ENCODE measurements around the gene SLIT3. TPM values are rescaled to one million over a fixed set of nuclear protein-coding genes. Genes with fewer than 3 reads are reported as not detected.

Gene SLIT3
- total and polyA plus RNA-seq, 4 experiments from 2014 or later = not detected

- no peaks in the 10 kb centered on the region for H3K27me3 ChIP-seq (ENCODE audit: insufficient read depth, low read length)
- peaks cover 0 to 6% of the 10 kb centered on the region in 2 donors for H3K27me3 Mint-ChIP-seq
- peak; percentile 42 to 55 (median 46) for DNase-seq
- peak overlapping the region in 7 of 8 donors; percentile 1 to 69 (median 51) for H3K4me3 Mint-ChIP-seq
- H3K27ac Mint-ChIP-seq = peak overlapping the region; percentile 29 to 95 (median 89)
- H3K9me3 ChIP-seq (ENCODE audit: control insufficient read depth in 1 of 2, low read length in 2 of 2) = no peaks in the 10 kb centered on the region
- H3K27ac ChIP-seq (ENCODE audit: low read depth, low read length) = no peak overlapping the region
- intact Hi-C loops (cut with micrococcal nuclease) = loop anchor here (2.0 kb wide), 1 partner anchor 34 kb away; the partner anchor contains the start of gene PANK3
- H3K4me1 ChIP-seq (ENCODE audit: insufficient read depth, low read length) = peaks cover 9% of the 10 kb centered on the region
- H3K9me3 Mint-ChIP-seq = no peaks in the 10 kb centered on the region
- H3K4me1 Mint-ChIP-seq = peaks cover 9 to 18% (median 11%) of the 10 kb centered on the region in 4 donors
- ChIA-PET POLR2A (ENCODE audit: partially characterized antibody) (interaction anchor here (1.9 kb wide), 1 partner anchor 34 kb away, joined by 16 read pairs; the partner anchor contains the start of gene PANK3), CTCF (ENCODE audit: partially characterized antibody) (interaction anchor here (0.6 to 1.1 kb wide), 4 partner anchors 23 to 313 kb away, joined by 3 to 5 read pairs (median 3); no protein-coding TSS in a partner anchor)
- no peaks in the 10 kb centered on the region for H3K36me3 Mint-ChIP-seq
- no peak overlapping the region for H3K4me3 ChIP-seq (ENCODE audit: low read length in 2 of 2)
- H3K36me3 ChIP-seq (ENCODE audit: insufficient read depth, low read length) = no peaks in the 10 kb centered on the region
These were observed 687.9 kb downstream of the SLIT3 start for GRCh38 chr5:168612996-168613395.

GRCh38 chr5:168612123-168612522, 688.8 kb downstream of the SLIT3 start:
- H3K4me1 Mint-ChIP-seq = peaks cover 9 to 18% (median 11%) of the 10 kb centered on the region in 4 donors
- peaks cover 0 to 6% of the 10 kb centered on the region in 2 donors for H3K27me3 Mint-ChIP-seq
- Histone ChIP-seq H3K4me1 (ENCODE audit: insufficient read depth, low read length) (peaks cover 9% of the 10 kb centered on the region), H3K4me3 (ENCODE audit: low read length in 2 of 2) (no peak overlapping the region), H3K36me3 (ENCODE audit: insufficient read depth, low read length) (no peaks in the 10 kb centered on the region), H3K9me3 (ENCODE audit: control insufficient read depth in 1 of 2, low read length in 2 of 2) (no peaks in the 10 kb centered on the region), H3K27me3 (ENCODE audit: insufficient read depth, low read length) (no peaks in the 10 kb centered on the region), H3K27ac (ENCODE audit: low read depth, low read length) (no peak overlapping the region)
- DNase-seq = no peak
- H3K4me3 Mint-ChIP-seq = no peak overlapping the region
- ChIA-PET POLR2A (ENCODE audit: partially characterized antibody) (interaction anchor here (1.1 to 1.9 kb wide), 2 partner anchors 33 kb away, joined by 4 to 16 read pairs; partner anchors contain the start of gene PANK3), CTCF (ENCODE audit: partially characterized antibody) (no interaction called here)
- peak overlapping the region in 2 of 7 donors; percentile 75 to 76 for H3K27ac Mint-ChIP-seq
- H3K36me3 Mint-ChIP-seq = no peaks in the 10 kb centered on the region
- H3K9me3 Mint-ChIP-seq = no peaks in the 10 kb centered on the region
- intact Hi-C loops (cut with micrococcal nuclease) = loop anchor here (2.0 kb wide), 1 partner anchor 33 kb away; the partner anchor contains the start of gene PANK3

Small RNA genes lying within 50 kb of the gene (microRNA-seq; reads per million reads assigned to microRNA genes)
- gene MIR218-2 (ENCODE audit: borderline microRNAs expressed, borderline number of aligned reads, borderline replicate concordance) = not detected
- not detected for gene MIR585 (ENCODE audit: borderline microRNAs expressed, borderline number of aligned reads, borderline replicate concordance)

Measured in CD4-positive, alpha-beta memory T cell (primary cell).